GM19468 (cell line): Measurements from ENCODE around the gene HOXA11.

Experiments
- ATAC-seq: cut with Tn5 transposase; IDR thresholded peaks from one replicate; pipeline ENCODE4 v1.9.1; 2021; ENCODE audit warnings: mild to moderate bottlenecking, moderate library complexity, moderate number of reproducible peaks; ENCODE audit not compliant: unreplicated experiment; ENCODE audit errors: extremely low read depth

The HOXA11 gene

GRCh38 chr7:27207348-27207985 lies 22.4 kb upstream of the HOXA11 start:
- no peak for ATAC-seq

- ATAC-seq: no peak
Observed at GRCh38 chr7:27205325-27206280, 20.6 kb upstream of the HOXA11 start.

- ATAC-seq: no peak
Observed at GRCh38 chr7:27204851-27205322, 19.9 kb upstream of the HOXA11 start.

- no peak for ATAC-seq
Observed at GRCh38 chr7:27203964-27204594, 19.0 kb upstream of the HOXA11 start.

- ATAC-seq: no peak
Observed at GRCh38 chr7:27203365-27203953, 18.4 kb upstream of the HOXA11 start.

GRCh38 chr7:27202862-27203134 lies 17.8 kb upstream of the HOXA11 start:
- no peak for ATAC-seq

- no peak for ATAC-seq
Observed at GRCh38 chr7:27202018-27202861, 17.2 kb upstream of the HOXA11 start.

- ATAC-seq: no peak
Observed at GRCh38 chr7:27201580-27202017, 16.6 kb upstream of the HOXA11 start.

- ATAC-seq: no peak
Observed at GRCh38 chr7:27200761-27201579, 15.9 kb upstream of the HOXA11 start.

GRCh38 chr7:27199849-27200760 lies 15.1 kb upstream of the HOXA11 start, which contains the start of gene HOXA13:
HOXA13 (minus strand) TSS chr7:27200091; CDS start chr7:27200077, 14 bp downstream.
- ATAC-seq: no peak

GRCh38 chr7:27198871-27199801 lies 14.1 kb upstream of the HOXA11 start:
- ATAC-seq: no peak

GRCh38 chr7:27198138-27198841 lies 13.3 kb upstream of the HOXA11 start:
- no peak for ATAC-seq

- no peak for ATAC-seq
Observed at GRCh38 chr7:27197137-27198042, 12.4 kb upstream of the HOXA11 start.

- no peak for ATAC-seq
Observed at GRCh38 chr7:27196287-27196767, 11.3 kb upstream of the HOXA11 start.
